Loucy (cell line): ENCODE data around the gene STON2.

Experiments
- EZH2phosphoT487 ChIP-seq: fragments of 200-600 bp; IDR thresholded peaks from 2 replicates; pipeline ENCODE4 v1.6.1; 2018; ENCODE audit warnings: antibody characterized with exemption, mild to moderate bottlenecking, moderate library complexity, borderline replicate concordance
- TF ChIP-seq, protein P1 (sequence below): fragments of 200-600 bp; sonication (generic); conservative IDR thresholded peaks from 2 replicates; pipeline ENCODE4 v1.5.1; 2014; ENCODE audit warnings: mild to moderate bottlenecking, antibody characterized with exemption, low read length

DNA sequence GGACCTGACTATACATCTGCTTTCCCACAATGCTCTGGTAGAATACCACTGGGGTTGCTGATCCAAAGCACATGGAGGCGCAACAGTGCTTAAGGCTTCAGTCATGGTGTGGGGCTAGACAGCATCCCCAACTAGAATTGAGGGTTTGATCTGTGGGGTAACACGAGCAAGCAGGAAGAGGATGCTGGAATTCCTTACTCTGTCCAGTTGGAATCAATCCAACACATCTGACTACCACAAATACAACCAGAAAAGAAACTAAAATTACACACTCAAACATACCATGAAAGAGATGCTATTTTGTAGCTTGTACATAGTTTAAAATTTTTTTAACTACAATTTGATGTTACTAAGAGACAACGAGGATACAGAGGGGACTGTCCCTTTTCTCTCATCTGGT, 138.9 kb downstream of the STON2 start:
- TF ChIP-seq, protein P1, sequence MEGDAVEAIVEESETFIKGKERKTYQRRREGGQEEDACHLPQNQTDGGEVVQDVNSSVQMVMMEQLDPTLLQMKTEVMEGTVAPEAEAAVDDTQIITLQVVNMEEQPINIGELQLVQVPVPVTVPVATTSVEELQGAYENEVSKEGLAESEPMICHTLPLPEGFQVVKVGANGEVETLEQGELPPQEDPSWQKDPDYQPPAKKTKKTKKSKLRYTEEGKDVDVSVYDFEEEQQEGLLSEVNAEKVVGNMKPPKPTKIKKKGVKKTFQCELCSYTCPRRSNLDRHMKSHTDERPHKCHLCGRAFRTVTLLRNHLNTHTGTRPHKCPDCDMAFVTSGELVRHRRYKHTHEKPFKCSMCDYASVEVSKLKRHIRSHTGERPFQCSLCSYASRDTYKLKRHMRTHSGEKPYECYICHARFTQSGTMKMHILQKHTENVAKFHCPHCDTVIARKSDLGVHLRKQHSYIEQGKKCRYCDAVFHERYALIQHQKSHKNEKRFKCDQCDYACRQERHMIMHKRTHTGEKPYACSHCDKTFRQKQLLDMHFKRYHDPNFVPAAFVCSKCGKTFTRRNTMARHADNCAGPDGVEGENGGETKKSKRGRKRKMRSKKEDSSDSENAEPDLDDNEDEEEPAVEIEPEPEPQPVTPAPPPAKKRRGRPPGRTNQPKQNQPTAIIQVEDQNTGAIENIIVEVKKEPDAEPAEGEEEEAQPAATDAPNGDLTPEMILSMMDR = no peak
- TF ChIP-seq EZH2phosphoT487 = no peak
